ENCODE results near the gene ADCY3. TPM values are rescaled to one million over a fixed set of nuclear protein-coding genes. Genes with fewer than 3 reads are reported as not detected.

Gene ADCY3
- total and polyA plus RNA-seq, 2 of the 13 experiments (the other 11 are each of a cell fraction or from before 2014, with no cell fraction given), result 0.11 to 0.61 TPM

DNA sequence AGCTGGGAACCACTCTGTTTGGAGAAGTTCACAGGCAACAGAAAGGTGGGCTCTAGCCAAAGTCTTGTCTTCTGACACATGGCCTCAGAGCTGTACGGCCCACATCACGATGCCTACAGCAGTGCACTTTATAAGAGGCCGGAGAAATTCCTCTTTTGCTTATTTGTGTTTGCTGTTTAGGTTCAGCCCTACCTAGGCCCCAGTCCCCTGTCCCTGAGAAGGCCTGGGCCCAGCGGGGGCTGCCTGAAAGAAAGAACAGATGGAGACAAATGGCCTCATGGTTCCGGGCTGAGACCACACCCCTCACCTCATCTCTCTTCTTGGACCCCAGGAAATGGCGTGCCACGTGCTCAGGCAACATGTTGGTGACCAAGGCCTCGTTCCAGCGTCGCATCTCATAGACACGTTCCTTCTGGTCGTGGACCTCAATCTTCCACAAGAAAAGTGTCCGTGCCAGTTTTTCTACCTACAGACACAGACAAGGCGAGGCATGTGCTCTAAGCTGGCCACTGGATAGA is 95.9 kb downstream of the ADCY3 start:
- H3K4me2 ChIP-seq (ENCODE audit: low read depth, low read length), result no peak overlapping the region
- intact Hi-C loops (cut with micrococcal nuclease; ENCODE audit: unreplicated experiment) (no loop called here), in situ Hi-C loops (cut with HindIII; ENCODE audit: extremely low pct_ligation_motif_present, low pct_unique_long_range_greater_than_20kb) (no loop called here)
- FAIRE-seq, result no peak
- H3K4me1 ChIP-seq (ENCODE audit: insufficient read depth, low read length), result peaks cover 9% of the 10 kb centered on the region
- H3K9ac ChIP-seq (ENCODE audit: insufficient read depth, low read depth, low read length), result no peak overlapping the region
- CTCF ChIA-PET (ENCODE audit: low intra/inter-chr PET ratio, low total read pairs), result no interaction called here
- POLR2A ChIA-PET, result interaction anchor here (1.0 kb wide), 1 partner anchor 31 kb away, joined by 3 read pairs; the partner anchor contains the start of genes CENPO and PTRHD1
- ATAC-seq, result no peak
- no peak overlapping the region for H3K4me3 ChIP-seq (replicated peaks in 1 of 3; ENCODE audit: insufficient read depth in 1 of 3, low read depth in 2 of 3, low read length in 3 of 3)
- DNase-seq (ENCODE audit: low spot score), result no peak
- H3K27ac ChIP-seq (ENCODE audit: extremely low read length, insufficient read depth, low read length), result no peak overlapping the region
- peaks cover 5 to 22% of the 10 kb centered on the region in 2 experiments; a peak in 4 of 5 replicates for H3K36me3 ChIP-seq (replicated peaks in 1 of 2; ENCODE audit: control insufficient read depth in 1 of 2, insufficient read depth in 2 of 2, low read length in 2 of 2)
- peaks cover 0 to 6% of the 10 kb centered on the region in 2 experiments; a peak in 1 of 5 replicates for H3K27me3 ChIP-seq (ENCODE audit: control insufficient read depth in 1 of 2, insufficient read depth in 2 of 2, low read length in 2 of 2)
- H2AFZ ChIP-seq (ENCODE audit: low read length), result no peak overlapping the region
- no peaks in the 10 kb centered on the region for H3K9me3 ChIP-seq (ENCODE audit: low read length)
- BruUV-seq (replicated peaks), result no TSS peak
- 97% methylated on average over 14 of the region's 14 CpGs for WGBS (ENCODE audit: low lambda C conversion rate)
- H3K79me2 ChIP-seq (ENCODE audit: insufficient read depth, low read length), result no peaks in the 10 kb centered on the region
- H4K20me1 ChIP-seq (ENCODE audit: insufficient read depth, low read length), result no peaks in the 10 kb centered on the region
- TF ChIP-seq ZNF883 (CRISPR knock-in tag; IDR thresholded peaks at IDR 0.05; ENCODE audit: not compliant biosample characterization), result peak; percentile 25
- no peak for TF ChIP-seq EHMT2 (IDR thresholded peaks at IDR 0.05; ENCODE audit: borderline replicate concordance, low read depth, low read length)
- 0 out of 2 replicates have a peak, but pooled peaks have one; percentile 6 for TF ChIP-seq TBX2 (CRISPR knock-in tag; IDR thresholded peaks at IDR 0.05; ENCODE audit: borderline replicate concordance)

DNA sequence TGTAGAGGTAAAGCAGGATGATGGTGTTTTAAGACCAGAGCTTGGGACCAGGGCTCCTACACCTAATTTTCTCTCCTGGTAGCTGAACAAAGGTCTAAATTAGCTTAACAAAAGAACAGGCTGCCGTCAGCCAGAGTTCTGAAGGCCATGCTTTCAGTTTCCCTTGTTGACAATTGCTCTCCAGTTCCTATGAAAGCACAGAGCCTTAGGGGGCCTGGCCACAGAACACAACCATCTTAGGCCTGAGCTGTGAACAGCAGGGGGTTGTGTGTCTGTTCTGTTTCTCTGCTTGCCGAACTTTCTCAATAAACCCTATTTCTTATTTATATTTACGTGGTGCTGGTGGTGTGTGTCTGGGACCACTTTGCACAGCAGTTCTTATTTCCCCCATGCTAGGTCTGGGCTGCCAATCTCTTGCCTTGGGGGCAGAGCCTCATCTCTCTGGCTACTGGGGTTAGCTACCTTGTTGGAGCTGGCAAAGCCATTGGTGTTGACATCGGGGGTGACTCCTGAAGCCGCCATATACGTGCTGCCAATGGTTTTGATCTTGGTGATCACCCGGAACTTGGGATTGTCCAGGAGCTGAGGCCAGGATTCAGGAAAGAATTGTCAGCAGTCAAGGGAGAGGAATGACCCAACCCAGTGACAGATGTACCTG is 97.9 kb downstream of the ADCY3 start:
- ATAC-seq, result no peak
- ChIA-PET CTCF (ENCODE audit: low intra/inter-chr PET ratio, low total read pairs) (no interaction called here), POLR2A (no interaction called here)
- intact Hi-C loops (cut with micrococcal nuclease; ENCODE audit: unreplicated experiment), result no loop called here
- H2AFZ ChIP-seq (ENCODE audit: low read length), result no peak overlapping the region
- no peaks in the 10 kb centered on the region for H3K4me1 ChIP-seq (ENCODE audit: insufficient read depth, low read length)
- no peak for DNase-seq (ENCODE audit: low spot score)
- no peak for FAIRE-seq
- BruUV-seq (replicated peaks), result no TSS peak
- no peaks in the 10 kb centered on the region for H3K9me3 ChIP-seq (ENCODE audit: low read length)
- no peak overlapping the region for H3K9ac ChIP-seq (ENCODE audit: insufficient read depth, low read depth, low read length)
- H3K4me2 ChIP-seq (ENCODE audit: low read depth, low read length), result no peak overlapping the region
- no peak overlapping the region for H3K27ac ChIP-seq (ENCODE audit: extremely low read length, insufficient read depth, low read length)
- no peaks in the 10 kb centered on the region for H3K27me3 ChIP-seq (ENCODE audit: control insufficient read depth in 1 of 2, insufficient read depth in 2 of 2, low read length in 2 of 2)
- no peaks in the 10 kb centered on the region for H3K79me2 ChIP-seq (ENCODE audit: insufficient read depth, low read length)
- no peak overlapping the region for H3K4me3 ChIP-seq (replicated peaks in 1 of 3; ENCODE audit: insufficient read depth in 1 of 3, low read depth in 2 of 3, low read length in 3 of 3)
- in situ Hi-C loops (cut with HindIII; ENCODE audit: extremely low pct_ligation_motif_present, low pct_unique_long_range_greater_than_20kb), result no loop called here
- 96% methylated on average over 7 of the region's 7 CpGs for WGBS (ENCODE audit: low lambda C conversion rate)
- peaks cover 12 to 41% of the 10 kb centered on the region in 2 experiments for H3K36me3 ChIP-seq (replicated peaks in 1 of 2; ENCODE audit: control insufficient read depth in 1 of 2, insufficient read depth in 2 of 2, low read length in 2 of 2)
- no peaks in the 10 kb centered on the region for H4K20me1 ChIP-seq (ENCODE audit: insufficient read depth, low read length)
- no peak for TF ChIP-seq ZMYM2 (CRISPR knock-in tag; IDR thresholded peaks at IDR 0.05)
- TF ChIP-seq ZNF616 (CRISPR knock-in tag; IDR thresholded peaks at IDR 0.05; ENCODE audit: low read depth), result no peak
- TF ChIP-seq NR3C1 (CRISPR knock-in tag; IDR thresholded peaks at IDR 0.05), result no peak
- TF ChIP-seq, protein P1, sequence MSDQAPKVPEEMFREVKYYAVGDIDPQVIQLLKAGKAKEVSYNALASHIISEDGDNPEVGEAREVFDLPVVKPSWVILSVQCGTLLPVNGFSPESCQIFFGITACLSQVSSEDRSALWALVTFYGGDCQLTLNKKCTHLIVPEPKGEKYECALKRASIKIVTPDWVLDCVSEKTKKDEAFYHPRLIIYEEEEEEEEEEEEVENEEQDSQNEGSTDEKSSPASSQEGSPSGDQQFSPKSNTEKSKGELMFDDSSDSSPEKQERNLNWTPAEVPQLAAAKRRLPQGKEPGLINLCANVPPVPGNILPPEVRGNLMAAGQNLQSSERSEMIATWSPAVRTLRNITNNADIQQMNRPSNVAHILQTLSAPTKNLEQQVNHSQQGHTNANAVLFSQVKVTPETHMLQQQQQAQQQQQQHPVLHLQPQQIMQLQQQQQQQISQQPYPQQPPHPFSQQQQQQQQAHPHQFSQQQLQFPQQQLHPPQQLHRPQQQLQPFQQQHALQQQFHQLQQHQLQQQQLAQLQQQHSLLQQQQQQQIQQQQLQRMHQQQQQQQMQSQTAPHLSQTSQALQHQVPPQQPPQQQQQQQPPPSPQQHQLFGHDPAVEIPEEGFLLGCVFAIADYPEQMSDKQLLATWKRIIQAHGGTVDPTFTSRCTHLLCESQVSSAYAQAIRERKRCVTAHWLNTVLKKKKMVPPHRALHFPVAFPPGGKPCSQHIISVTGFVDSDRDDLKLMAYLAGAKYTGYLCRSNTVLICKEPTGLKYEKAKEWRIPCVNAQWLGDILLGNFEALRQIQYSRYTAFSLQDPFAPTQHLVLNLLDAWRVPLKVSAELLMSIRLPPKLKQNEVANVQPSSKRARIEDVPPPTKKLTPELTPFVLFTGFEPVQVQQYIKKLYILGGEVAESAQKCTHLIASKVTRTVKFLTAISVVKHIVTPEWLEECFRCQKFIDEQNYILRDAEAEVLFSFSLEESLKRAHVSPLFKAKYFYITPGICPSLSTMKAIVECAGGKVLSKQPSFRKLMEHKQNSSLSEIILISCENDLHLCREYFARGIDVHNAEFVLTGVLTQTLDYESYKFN (CRISPR knock-in tag; conservative IDR thresholded peaks at IDR 0.05), result no peak
- TF ChIP-seq, protein P2, sequence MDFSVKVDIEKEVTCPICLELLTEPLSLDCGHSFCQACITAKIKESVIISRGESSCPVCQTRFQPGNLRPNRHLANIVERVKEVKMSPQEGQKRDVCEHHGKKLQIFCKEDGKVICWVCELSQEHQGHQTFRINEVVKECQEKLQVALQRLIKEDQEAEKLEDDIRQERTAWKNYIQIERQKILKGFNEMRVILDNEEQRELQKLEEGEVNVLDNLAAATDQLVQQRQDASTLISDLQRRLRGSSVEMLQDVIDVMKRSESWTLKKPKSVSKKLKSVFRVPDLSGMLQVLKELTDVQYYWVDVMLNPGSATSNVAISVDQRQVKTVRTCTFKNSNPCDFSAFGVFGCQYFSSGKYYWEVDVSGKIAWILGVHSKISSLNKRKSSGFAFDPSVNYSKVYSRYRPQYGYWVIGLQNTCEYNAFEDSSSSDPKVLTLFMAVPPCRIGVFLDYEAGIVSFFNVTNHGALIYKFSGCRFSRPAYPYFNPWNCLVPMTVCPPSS (IDR thresholded peaks at IDR 0.05), result no peak
- TF ChIP-seq, protein P3, sequence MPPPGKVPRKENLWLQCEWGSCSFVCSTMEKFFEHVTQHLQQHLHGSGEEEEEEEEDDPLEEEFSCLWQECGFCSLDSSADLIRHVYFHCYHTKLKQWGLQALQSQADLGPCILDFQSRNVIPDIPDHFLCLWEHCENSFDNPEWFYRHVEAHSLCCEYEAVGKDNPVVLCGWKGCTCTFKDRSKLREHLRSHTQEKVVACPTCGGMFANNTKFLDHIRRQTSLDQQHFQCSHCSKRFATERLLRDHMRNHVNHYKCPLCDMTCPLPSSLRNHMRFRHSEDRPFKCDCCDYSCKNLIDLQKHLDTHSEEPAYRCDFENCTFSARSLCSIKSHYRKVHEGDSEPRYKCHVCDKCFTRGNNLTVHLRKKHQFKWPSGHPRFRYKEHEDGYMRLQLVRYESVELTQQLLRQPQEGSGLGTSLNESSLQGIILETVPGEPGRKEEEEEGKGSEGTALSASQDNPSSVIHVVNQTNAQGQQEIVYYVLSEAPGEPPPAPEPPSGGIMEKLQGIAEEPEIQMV (CRISPR knock-in tag; IDR thresholded peaks at IDR 0.05; ENCODE audit: low read depth), result no peak
- no peak for TF ChIP-seq HES4 (CRISPR knock-in tag; IDR thresholded peaks at IDR 0.05; ENCODE audit: borderline replicate concordance)
- no peak for TF ChIP-seq ZNF510 (CRISPR knock-in tag; IDR thresholded peaks at IDR 0.05; ENCODE audit: low read depth)

All from HepG2 (cell line).